PFSK-1 (cell line): ENCODE data around the gene BRK1.

Source experiments
- FOXP2 ChIP-seq: optimal IDR thresholded peaks from 2 replicates; pipeline ENCODE3; 2011; ENCODE audit warnings: borderline replicate concordance, control low read depth, inconsistent platforms; ENCODE audit not compliant: insufficient read depth; ENCODE audit errors: extremely low read length, extremely low read depth
- POLR2AphosphoS5 ChIP-seq: IDR thresholded peaks from 2 replicates; pipeline ENCODE4 v1.6.1; 2012; ENCODE audit warnings: low read depth, mild to moderate bottlenecking, control low read depth, low read length, moderate library complexity
- SIN3A ChIP-seq: IDR thresholded peaks from 2 replicates; pipeline ENCODE4 v1.6.1; 2012; ENCODE audit warnings: mild to moderate bottlenecking, low read length, moderate library complexity, borderline replicate concordance; ENCODE audit not compliant: insufficient read depth
- TAF1 ChIP-seq: IDR thresholded peaks from 2 replicates; pipeline ENCODE4 v1.6.1; 2012; ENCODE audit warnings: low read length, control low read depth, borderline replicate concordance; ENCODE audit not compliant: insufficient read depth
- TF ChIP-seq, protein P1 (sequence below), 2 experiments: IDR thresholded peaks; 2 replicates each; pipeline versions ENCODE4 v1.6.1 to v1.8.0; 2011 to 2012; ENCODE audit warnings: low read depth in 2 of 2, low read length in 2 of 2, control low read depth in 1 of 2, inconsistent platforms in 1 of 2, mild to moderate bottlenecking in 1 of 2, moderate library complexity in 1 of 2; ENCODE audit not compliant: insufficient read depth in 1 of 2

Gene BRK1

DNA sequence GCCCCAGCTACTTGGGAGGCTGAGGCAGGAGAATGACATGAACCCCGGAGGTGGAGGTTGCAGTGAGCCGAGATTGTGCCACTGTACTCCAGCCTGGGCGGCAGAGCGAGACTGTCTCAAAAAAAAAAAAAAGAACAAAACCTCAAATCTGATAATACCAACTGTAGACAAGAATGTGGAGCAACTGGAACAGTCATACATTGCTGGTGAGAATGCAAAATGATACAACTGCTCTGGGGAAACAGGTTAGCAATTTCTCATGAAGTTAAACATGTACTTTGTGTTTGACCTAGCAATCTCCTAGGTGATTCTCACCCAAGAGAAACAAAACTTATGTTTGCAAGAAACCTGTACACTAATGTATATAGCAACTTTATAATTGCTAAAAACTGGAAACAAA, 21.7 kb downstream of the BRK1 start:
- TF ChIP-seq FOXP2 (no peak), POLR2AphosphoS5 (no peak)
- TF ChIP-seq, protein P1, sequence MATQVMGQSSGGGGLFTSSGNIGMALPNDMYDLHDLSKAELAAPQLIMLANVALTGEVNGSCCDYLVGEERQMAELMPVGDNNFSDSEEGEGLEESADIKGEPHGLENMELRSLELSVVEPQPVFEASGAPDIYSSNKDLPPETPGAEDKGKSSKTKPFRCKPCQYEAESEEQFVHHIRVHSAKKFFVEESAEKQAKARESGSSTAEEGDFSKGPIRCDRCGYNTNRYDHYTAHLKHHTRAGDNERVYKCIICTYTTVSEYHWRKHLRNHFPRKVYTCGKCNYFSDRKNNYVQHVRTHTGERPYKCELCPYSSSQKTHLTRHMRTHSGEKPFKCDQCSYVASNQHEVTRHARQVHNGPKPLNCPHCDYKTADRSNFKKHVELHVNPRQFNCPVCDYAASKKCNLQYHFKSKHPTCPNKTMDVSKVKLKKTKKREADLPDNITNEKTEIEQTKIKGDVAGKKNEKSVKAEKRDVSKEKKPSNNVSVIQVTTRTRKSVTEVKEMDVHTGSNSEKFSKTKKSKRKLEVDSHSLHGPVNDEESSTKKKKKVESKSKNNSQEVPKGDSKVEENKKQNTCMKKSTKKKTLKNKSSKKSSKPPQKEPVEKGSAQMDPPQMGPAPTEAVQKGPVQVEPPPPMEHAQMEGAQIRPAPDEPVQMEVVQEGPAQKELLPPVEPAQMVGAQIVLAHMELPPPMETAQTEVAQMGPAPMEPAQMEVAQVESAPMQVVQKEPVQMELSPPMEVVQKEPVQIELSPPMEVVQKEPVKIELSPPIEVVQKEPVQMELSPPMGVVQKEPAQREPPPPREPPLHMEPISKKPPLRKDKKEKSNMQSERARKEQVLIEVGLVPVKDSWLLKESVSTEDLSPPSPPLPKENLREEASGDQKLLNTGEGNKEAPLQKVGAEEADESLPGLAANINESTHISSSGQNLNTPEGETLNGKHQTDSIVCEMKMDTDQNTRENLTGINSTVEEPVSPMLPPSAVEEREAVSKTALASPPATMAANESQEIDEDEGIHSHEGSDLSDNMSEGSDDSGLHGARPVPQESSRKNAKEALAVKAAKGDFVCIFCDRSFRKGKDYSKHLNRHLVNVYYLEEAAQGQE (IDR thresholded peaks at IDR 0.05; ENCODE audit: insufficient read depth in 1 of 2, low read depth in 2 of 2, low read length in 2 of 2) = no peak

- TF ChIP-seq FOXP2 (no peak), POLR2AphosphoS5 (no peak), SIN3A (no peak), TAF1 (no peak)
- TF ChIP-seq, protein P1 (IDR thresholded peaks at IDR 0.05; ENCODE audit: insufficient read depth in 1 of 2, low read depth in 2 of 2, low read length in 2 of 2) = no peak
These were observed 25.6 kb downstream of the BRK1 start for GRCh38 chr3:10140996-10141546.

GRCh38 chr3:10142707-10143560, 27.5 kb downstream of the BRK1 start:
- TF ChIP-seq SIN3A (no peak), TAF1 (no peak), FOXP2 (no peak), POLR2AphosphoS5 (no peak)
- TF ChIP-seq, protein P1 (IDR thresholded peaks at IDR 0.05; ENCODE audit: insufficient read depth in 1 of 2, low read depth in 2 of 2, low read length in 2 of 2) = no peak

DNA sequence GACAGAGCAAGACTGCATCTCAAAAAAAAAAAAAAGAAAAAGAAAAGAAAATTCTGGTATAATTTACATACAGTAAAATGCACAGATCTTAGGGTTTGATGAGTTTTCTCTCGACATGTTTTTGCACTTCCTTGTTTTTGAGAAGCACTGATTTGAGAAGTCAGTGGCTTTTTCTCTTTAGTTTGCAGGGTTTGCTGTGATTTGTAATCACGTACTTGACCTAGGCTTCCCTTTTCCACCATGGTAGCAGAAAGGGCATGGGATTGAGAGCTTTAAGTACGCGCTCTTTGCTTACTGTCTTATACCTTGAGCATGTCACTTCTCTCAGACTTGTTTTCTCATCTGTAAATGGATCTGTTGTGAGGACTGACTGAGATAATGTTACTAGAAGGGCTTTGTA, 30.2 kb downstream of the BRK1 start:
- TF ChIP-seq, protein P1 (IDR thresholded peaks at IDR 0.05; ENCODE audit: insufficient read depth in 1 of 2, low read depth in 2 of 2, low read length in 2 of 2) = no peak
- TF ChIP-seq SIN3A (no peak), TAF1 (no peak), FOXP2 (no peak), POLR2AphosphoS5 (no peak)
